CD1c-positive myeloid dendritic cell (primary cell): Measurements from ENCODE around the gene CHP2.
"Not testable (repeated sequence)": the region's sequence is repeated elsewhere in the genome, so short reads cannot be mapped to it uniquely, and the experiment has no call there.

ENCODE experiments used
- DNase-seq: peaks from one replicate; pipeline ENCODE4 v3.0.0-alpha.2; 2016; ENCODE audit errors: extremely low spot score

The CHP2 gene

DNA sequence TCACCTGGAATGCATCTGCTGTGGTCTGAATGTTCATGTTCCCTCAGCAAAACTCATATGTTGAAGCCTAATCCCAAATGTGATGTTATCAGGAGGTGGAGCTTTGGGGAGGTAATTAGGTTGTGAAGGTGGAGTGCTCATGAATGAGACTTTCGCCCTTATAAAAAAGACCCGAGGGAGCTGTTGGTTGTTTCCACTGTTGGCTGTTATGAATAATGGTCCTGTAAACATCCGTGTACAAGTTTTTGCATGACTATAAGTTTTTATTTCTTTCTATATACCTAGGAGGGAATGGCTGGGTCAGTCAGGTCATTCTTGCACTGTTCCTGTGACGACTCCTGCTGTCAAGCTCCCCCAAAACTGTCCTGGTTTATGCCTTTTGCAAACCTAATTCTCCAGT lies 9.6 kb upstream of the CHP2 start:
- DNase-seq: no peak

DNA sequence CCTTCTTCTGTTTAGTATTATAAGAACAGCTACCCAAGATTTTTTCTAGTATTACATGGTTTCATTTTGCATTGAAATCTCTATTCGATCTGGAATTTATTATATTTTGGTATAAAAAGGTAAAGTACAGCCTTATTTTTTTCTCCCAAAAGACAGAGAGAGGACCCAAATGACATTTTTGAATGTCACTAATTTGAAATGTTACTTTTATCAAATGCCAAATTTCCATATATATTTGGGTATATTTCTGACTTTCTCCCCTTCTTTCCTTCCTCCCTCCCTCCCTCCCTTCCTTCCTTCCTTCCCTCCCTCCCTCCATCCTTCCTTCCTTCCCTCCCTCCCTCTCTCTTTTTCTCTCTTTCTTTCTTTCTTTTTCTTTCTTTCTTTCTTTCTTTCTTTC lies 6.2 kb upstream of the CHP2 start:
- DNase-seq: no peak

DNA sequence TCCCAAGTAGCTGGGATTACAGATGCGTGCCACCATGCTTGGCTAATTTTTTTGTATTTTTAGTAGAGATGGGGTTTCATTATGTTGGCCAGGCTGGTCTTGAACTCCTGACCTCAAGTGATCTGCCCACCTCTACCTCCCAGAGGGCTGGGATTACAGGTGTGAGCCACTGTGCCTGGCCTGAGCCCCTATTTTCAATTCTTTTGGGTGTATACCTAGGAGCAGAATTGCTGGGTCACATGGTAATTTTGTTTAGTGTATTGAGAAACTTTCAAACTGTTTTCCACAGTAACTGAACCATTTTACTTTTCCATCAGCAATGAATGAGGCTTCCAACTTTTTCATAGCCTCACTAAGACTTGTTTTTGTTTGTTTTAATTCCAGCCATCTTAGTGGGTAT lies 3.8 kb upstream of the CHP2 start:
- not testable (repeated sequence) for DNase-seq

DNA sequence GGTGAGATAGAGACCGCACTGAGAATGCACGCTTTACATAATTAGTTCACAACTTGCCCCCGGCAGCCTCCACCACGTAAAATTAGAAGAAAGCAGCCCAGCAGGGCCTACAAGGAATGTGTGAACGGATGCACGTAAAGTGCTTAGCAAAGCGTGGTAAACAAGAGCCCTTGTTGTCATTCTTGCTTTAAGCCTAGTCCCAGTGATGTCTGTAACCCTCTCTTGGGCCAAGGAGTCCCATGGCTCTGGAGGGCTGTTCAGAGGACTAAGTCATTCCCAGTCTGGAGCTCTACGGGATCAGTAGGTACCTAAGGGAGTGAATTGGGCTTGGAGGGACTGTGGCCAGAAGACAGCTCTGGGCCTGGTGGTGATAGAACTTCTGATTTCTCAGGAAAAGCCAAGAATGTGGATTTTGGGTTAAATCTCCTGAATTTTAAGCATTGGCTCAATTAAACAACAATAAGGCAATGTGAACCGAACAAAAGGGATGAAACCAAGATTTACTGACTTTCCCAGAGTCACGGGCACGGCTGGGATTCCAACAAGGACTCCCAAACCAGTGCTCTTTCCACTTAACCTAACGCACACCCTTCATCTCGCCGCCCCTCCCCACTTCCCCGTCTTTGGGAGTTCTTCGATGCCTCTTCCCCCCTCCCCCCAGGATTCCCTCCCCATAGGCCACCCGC lies 775 bp upstream of the CHP2 start:
- no peak for DNase-seq

DNA sequence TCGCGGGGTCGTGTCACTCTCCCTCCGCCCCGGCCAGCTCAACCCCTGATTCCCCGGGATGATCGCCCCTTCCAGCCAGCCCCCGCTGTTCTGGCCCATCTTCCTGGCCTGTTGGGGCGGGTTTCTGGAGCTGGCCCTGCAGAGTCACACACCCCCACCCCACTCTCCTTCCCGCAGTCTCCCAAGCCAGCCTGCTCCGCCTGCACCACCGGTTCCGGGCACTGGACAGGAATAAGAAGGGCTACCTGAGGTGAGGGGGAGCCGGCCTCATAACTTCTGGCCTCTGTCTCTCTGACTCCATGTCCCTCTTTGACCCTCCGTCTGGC lies 621 bp downstream of the CHP2 start:
- no peak for DNase-seq

DNA sequence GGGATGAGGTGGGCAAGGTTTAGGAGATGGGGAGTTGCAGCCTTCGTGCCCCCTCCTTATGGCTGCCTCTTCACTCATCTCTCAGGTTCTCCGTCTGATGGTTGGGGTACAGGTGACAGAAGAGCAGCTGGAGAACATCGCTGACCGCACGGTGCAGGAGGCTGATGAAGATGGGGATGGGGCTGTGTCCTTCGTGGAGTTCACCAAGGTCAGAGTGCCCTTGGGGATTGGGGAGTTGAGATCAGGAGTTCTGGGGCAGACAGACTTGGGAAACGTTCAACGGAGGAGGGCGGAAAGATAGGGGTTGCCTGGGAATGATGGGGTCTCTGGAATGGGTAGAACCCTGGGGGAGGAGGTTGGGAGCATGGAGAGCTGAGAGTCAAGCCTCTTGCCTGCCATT lies 2.3 kb downstream of the CHP2 start:
- DNase-seq: no peak

DNA sequence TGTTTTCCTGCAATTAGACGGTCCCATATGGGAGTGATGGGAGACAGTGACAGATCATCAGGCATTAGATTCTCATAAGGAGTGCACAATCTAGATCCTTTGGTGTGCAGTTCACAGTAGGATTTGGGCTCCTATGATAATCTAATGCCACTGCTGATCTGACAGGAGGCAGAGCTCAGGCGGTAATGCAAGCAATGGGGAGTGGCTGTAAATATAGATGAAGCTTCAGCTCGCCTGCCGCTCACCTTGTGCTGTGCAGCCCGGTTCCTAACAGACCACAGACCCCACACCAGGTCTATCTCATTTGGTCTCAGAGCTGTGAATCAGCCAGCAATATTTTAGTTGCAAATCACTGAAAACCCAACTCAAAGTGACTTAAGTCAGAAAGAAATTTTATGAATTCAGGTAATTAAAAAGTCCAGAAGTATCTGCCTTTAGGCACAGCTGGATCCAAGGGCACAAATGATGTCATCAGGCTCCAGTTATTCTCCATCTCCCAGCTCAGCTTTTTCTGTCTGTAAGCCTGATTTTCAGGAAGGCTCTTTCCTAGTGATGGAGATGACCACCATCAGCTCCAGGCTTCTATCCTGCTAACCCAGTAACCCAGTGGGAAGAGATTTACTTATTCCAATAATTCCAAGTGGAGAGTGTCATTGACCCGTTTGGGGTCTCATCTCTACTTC lies 3.3 kb downstream of the CHP2 start:
- no peak for DNase-seq

DNA sequence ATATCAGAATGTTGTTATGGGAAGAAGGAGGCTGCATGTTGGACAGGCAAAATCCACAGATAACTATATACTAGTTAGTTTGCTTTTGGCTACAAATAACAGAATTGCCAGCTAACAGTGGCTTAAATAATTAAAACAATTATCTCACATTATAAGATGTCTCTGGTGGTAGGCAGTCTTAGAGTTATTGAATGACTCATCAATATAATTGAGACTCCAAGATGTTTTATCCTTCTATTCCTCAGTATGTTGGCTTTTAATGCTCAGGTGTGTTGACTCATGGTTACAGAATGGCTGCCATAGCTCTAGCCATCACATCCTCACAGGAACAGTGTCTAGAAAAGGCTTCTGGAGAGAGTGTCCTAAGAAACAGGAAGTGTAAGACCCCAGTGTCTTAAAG lies 11.1 kb downstream of the CHP2 start:
- DNase-seq: no peak

DNA sequence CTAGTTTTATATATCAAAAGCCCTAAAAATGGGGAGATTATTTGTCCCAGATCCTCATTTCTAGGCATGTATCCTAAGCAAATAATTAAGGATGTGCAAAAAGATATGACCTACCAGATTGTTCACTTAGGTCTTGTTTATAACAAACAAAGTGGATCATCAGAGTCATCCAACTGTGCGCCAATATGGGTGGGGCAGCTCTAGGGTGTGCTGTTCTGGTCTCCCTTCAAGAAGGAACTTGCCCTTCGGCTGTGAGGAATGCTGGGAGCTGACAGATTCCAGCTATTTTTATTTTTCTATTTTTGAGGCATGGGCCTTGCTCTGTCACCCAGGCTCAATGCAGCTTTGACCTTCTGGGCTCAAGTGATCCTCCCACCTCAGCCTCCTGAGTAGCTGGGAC lies 13.8 kb downstream of the CHP2 start:
- DNase-seq: no peak

DNA sequence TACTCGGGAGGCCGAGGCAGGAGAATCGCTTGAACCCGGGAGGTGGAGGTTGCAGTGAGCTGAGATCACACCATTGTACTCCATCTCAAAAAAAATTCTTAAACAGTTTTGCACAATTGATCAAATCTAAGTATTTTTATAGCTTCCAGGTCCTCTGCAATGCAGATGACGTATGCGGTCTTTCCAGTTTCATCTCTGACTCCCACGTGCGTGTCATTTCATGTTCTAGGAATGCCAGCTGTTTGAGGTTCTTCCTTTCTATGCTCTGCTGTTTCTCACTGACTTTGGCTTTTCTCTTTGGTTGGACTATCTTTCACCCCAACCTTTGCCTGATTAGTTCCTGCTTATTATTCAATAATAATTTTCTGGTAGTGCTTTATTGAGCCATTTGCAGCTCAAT lies 16.2 kb downstream of the CHP2 start:
- no peak for DNase-seq

DNA sequence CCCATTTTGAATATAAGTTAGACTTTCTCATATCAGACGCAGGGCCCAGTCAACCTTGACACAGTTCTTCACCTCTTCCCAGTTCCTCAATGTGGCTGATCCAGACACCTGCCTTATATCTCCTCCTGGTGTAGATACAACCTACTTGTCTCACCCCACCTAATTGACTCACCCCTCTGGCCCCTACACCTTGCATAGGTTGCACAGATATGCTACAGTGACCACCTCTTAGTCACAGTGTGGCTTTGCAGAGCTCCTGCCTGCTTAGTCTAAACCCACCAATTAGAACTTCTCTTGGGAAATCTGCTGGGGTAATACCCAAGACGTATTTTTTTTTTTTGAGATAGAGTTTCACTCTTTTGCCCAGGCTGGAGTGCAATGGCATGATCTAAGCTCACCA lies 16.8 kb downstream of the CHP2 start:
- no peak for DNase-seq

DNA sequence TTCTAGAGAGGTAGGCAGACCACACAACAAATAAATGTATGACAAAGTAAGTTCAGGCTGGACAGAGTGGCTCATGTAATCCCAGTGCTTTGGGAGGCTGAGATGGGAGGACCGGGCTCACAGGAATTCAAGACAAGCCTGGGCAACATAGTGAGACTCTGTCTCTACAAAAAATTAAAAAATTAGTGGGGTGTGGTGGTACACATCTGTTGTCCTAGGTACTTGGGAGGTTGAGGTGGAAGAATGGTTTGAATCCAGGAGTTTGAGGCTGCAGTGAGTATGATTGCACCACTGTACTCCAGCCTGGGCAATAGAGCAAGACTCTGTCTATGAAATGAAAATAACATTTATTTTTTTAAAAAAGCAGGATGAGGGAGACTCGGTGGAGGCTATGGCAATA lies 18.5 kb downstream of the CHP2 start:
- DNase-seq: no peak

DNA sequence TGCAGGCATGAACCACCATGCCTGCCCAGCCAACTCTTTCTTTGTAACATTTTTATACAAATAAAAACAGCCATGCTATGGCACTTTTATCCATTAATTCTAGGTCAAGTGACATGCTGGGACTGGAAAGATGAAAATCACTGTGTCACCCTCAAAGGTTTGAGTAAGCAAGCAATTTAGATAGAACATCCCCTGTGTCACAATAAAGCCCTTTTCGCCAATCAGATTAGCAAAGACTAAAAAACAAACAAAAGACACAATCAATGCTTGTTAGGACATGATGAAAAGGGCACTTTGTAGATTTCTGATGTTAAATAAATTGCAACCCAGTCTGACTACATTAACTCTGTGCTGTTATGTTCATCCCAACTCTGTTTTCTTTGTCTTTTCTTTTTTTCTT lies 26.4 kb downstream of the CHP2 start:
- no peak for DNase-seq

DNA sequence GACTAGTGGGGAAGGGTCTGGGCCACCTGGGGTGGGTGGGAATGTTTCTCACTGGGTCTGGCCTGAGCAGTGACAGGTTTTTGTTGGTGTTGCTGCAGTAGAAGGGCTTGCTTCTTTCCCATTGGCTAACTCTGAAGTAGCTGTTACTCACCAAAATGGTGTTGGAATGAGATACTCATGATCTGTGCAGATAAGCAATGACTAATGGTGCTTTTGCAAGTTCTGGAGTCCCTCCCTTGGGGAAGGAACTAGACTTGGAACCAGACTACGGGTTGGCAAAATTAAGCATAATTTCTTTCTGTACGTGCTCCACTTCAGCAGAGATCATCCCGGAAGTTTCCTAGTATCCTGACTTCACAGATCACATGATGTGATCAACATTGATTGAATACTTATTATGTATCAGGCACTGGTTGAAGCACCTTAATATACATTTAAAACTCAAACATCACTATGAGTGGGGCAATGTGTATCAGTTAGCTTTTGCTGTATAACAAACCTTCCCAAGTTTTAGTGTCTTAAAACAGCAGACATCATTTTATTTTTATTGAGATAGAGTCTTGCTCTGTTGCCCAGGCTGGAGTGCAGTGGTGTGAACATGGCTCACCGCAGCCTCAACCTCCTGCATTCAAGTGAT lies 30.1 kb downstream of the CHP2 start:
- DNase-seq: peak; percentile 12

DNA sequence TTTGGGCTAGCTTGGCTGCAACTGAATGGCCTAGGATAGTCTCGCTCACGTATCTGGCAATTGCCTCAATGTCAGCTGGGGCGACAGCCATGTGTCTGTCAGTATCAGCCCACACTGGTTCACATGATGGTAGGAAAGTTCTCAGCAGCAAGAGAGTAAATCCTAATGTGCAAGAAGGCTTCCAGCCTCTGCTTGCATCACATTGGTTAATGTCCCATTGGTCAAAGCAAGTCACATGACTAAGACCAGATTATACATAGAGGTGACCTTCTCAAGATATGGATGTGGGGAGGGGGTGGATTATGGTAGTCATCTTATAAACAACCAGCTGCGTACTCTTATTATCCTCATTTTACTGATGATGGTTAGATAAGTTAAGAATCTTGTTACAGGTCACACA lies 31.0 kb downstream of the CHP2 start:
- DNase-seq: no peak

DNA sequence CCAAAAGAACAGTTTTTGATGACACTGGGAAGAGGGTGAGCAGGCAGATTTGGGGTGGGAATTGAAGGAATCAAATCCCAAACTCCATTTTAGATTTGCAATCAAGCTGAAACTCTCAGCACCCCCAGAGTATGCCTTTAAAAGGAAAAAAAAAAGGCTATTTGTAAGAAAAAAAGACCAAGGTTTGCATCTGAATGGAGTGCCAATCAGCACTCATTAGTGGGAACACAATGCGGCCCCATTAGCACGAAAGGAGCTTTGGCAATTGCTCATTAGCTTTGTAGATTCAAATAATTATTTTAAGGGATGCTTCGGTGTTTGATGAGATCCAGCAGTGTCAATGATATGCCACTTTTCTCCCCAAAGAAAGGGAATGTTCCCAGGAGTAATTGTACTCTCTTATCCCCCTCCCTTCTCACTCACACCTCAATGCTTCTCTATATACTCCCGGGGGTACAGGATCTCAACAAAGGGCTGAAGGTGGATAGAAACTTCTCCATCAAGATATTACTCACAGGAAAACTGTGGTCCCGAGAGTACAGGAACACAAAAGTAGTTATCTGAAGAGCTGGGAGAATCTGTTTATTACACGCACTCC lies 32.2 kb downstream of the CHP2 start:
- DNase-seq: no peak

DNA sequence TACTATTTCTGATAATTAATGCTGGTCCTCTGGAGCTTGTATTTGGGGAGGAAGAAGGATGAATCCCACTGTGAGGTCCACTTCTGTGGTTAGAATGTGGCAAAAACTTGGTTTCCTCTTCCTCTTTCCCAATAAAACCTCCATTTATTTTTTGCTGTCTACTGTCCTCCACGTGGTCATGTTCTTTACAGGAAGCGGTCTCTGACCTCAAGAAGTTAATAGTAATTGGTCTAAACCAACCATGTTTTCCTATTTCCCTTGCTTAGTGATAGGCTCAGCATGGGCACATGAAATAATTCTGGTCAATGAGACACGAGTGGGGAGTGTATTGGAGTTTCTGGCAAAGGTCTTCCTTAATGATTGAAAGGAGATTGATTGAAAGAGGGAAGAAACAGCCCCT lies 33.9 kb downstream of the CHP2 start:
- DNase-seq: peak; percentile 50

DNA sequence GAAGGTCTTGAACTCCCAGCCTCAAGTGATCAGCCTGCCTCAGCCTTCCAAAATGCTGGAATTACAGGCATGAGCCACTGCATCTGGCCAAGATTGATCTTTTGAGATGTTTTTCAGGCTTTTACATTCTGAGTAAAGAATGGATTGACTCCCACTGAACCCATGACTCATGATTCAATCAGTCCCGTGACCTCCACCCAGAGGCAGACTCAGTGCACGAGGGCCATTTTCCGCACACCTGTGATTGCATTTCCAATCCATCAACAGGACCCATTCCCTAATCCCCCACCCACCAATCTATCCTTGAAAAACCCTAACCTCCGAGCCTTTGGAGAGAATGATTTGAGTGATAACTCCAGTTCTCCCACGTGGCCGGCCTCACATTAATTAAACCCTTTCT lies 40.6 kb downstream of the CHP2 start:
- no peak for DNase-seq

DNA sequence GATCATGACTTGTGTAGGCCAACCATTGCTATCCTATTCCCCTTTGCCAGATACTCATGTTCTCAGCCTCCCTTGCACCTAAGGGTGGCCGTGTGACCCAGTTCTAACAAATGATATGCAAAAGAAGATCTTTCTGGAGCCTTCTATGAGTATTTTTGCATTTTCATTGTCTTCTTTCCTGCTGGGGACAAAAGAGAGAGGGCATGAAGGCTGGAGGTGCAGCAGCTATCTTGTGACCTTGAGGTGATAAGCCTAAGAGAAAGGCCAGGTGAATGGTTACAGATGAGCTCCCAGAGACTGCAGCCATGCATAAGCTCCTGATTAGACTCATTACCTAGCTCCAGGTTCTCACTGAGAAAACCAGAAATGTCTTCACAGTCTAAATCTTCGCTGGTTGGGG lies 42.1 kb downstream of the CHP2 start:
- DNase-seq: no peak

DNA sequence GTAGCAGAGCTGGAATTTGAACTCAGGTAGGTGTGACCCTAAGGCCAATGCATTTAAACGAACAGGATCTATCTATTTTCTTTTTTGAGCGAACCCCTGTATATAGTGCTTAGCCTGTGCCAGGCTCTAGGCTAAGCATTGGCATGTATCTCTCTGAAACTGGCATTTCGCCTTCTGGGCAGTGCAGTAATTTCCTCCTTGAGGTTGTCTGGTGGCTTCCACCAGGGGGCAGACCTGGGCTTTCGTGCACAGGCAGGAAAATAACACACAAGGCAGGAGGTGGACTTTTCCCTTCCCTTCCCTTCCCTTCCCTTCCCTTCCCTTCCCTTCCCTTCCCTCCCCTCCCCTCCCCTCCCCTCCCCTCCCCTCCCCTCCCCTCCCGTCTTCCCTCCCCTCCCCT lies 46.6 kb downstream of the CHP2 start:
- peak; percentile 81 for DNase-seq

DNA sequence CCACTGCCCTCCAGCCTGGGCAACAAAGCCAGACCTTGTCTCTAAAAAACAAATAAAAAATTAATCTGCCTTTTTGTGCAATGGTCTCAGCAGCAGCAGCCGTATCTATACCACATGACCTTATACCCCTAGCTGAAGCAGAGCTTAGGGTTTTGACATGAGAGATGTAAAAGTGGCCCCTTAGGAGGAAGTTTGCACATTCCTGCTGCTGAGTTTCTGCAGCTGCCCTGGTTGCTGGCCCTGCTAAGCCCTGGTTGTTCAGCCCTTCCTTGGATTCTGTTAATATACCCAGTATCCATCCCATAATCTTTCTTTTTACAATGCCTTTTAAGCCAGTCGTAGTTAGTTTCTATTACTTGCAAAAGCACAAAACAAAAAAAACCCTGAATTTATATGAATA lies 48.0 kb downstream of the CHP2 start:
- no peak for DNase-seq

DNA sequence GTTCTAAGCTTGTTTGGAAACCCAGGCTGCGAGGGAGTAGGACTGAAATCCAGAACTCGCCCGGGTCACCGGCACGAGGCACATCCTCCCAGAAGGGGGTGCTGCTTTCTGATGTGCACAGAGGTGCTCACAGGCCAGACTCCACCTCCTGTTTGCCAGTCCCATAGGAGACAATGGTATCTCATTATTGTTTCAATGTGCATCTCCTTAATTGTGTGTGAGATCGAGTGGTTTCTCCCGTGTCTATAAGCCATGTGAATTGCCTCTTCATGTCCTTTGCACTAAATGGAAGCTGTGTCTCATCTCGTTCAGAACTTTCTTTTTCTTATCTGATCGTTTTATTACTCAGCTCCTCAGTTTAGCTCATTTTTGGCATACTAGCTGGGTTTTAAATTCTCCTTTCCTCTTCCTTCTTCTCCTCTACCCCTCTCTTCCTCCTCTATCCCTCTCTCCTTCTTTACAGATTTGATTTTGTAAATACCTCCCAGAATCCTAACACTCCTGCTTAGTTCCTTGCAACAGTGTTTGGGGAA lies 48.8 kb downstream of the CHP2 start:
- DNase-seq: peak; percentile 74

DNA sequence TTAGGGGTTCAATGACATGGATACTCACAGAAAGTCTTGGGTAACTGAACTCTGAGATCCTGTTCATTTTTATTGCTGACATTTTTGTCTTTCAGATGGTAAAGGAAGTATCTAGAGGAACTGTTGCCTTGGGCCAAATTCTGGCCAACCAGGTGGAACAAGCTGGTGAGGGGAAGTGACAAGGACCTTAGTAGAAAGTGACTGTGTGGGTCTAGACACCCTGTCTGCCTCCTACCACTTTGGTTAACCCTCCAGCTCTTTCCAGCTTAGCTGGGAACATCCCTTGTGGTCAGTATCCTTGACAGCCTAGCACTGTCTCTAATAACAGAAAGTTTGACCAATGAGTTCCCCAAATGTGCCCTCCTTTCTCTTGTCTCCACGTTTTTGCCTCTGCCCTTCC lies 52.2 kb downstream of the CHP2 start:
- DNase-seq: peak; percentile 93
